HepG2 (cell line): ENCODE measurements around the gene P4HA1. TPM values are rescaled to one million over a fixed set of nuclear protein-coding genes. Genes with fewer than 3 reads are reported as not detected.

ENCODE experiments used
- ATAC-seq: fragments of 200-7000 bp; cut with Tn5 transposase; 3 replicates; pipeline ENCODE4 v1.9.1; 2020; ENCODE audit warnings: mild to moderate bottlenecking, moderate library complexity
- BruUV-seq: library from RNA; stranded (reverse); fragments of 400-500 nt; replicated peaks from 2 replicates; lab custom pipeline; 2021; lab: Mats Ljungman, UMichigan
- CTCF ChIA-PET: fragments of 300-600 bp; formaldehyde crosslinking; extraction: SDS; loops from one replicate; lab custom pipeline; 2021; ENCODE audit warnings: low total read pairs, inconsistent platforms, low intra/inter-chr PET ratio; lab: Yijun Ruan, JAX
- POLR2A ChIA-PET: fragments of 350-600 bp; sonication (Branson Sonifier 250); formaldehyde crosslinking; loops from one replicate; lab custom pipeline; 2020; ENCODE audit warnings: antibody characterized with exemption, inconsistent platforms; lab: Yijun Ruan, JAX
- DNase-seq: peaks from one replicate; pipeline ENCODE4 v3.0.0-alpha.2; 2015; ENCODE audit warnings: low spot score
- FAIRE-seq: peaks from 3 replicates; lab custom pipeline; 2011; peaks lifted over from hg19 to GRCh38; lab: Jason Lieb, UNC
- H2AFZ ChIP-seq: one replicate; pipeline ENCODE4 v1.6.1; 2011; ENCODE audit warnings: low read length, inconsistent platforms
- H3K27ac ChIP-seq: fragments of 300-600 bp; 3 replicates; pipeline ENCODE4 v1.8.0; 2011; ENCODE audit warnings: mixed run types, mild to moderate bottlenecking, mixed read lengths, low read length, inconsistent platforms; ENCODE audit not compliant: insufficient read depth; ENCODE audit errors: extremely low read length
- H3K27me3 ChIP-seq, 2 experiments: fragments of 200-600 bp in 1 of 2; 2 replicates in 1 of 2; 3 replicates in 1 of 2; pipeline versions ENCODE4 v1.6.0 to v1.8.0; 2011; ENCODE audit warnings: low read length in 2 of 2, mild to moderate bottlenecking in 2 of 2, moderate library complexity in 2 of 2, inconsistent platforms in 1 of 2; ENCODE audit not compliant: insufficient read depth in 2 of 2, control insufficient read depth in 1 of 2
- H3K36me3 ChIP-seq, 2 experiments: fragments of 200-600 bp in 1 of 2; replicated peaks in 1 of 2; 2 replicates in 1 of 2; 3 replicates in 1 of 2; pipeline versions ENCODE4 v1.5.1 to v1.8.0; 2011; ENCODE audit warnings: low read length in 2 of 2, inconsistent platforms in 1 of 2; ENCODE audit not compliant: insufficient read depth in 2 of 2, control insufficient read depth in 1 of 2
- H3K4me1 ChIP-seq: 2 replicates; pipeline ENCODE4 v1.5.1; 2012; ENCODE audit warnings: low read length, inconsistent platforms; ENCODE audit not compliant: insufficient read depth
- H3K4me2 ChIP-seq: 2 replicates; pipeline ENCODE4 v1.6.0; 2011; ENCODE audit warnings: low read depth, low read length, inconsistent platforms
- H3K4me3 ChIP-seq, 3 experiments: fragments of 200-600 bp in 1 of 3; sonication (generic), shearing (Covaris generic) in 1 of 3; replicated peaks in 1 of 3; 2 replicates each; pipeline ENCODE4 v1.5.1; 2011 to 2016; ENCODE audit warnings: low read length in 3 of 3, inconsistent platforms in 2 of 3, low read depth in 2 of 3, mild to moderate bottlenecking in 2 of 3, control low read depth in 1 of 3, mixed read lengths in 1 of 3; ENCODE audit not compliant: insufficient read depth in 1 of 3
- H3K79me2 ChIP-seq: one replicate; pipeline ENCODE4 v1.6.1; 2011; ENCODE audit warnings: low read length, inconsistent platforms; ENCODE audit not compliant: insufficient read depth
- H3K9ac ChIP-seq: 2 replicates; pipeline ENCODE4 v1.6.0; 2011; ENCODE audit warnings: mild to moderate bottlenecking, low read depth, low read length, inconsistent platforms; ENCODE audit not compliant: insufficient read depth
- H3K9me3 ChIP-seq: 2 replicates; pipeline ENCODE4 v1.5.1; 2012; ENCODE audit warnings: mild to moderate bottlenecking, low read length
- H4K20me1 ChIP-seq: 2 replicates; pipeline ENCODE4 v1.6.0; 2011; ENCODE audit warnings: inconsistent platforms, mild to moderate bottlenecking, low read length, moderate library complexity; ENCODE audit not compliant: insufficient read depth
- E2F5 ChIP-seq: sonication (generic); formaldehyde crosslinking; conservative IDR thresholded peaks from 2 replicates; pipeline ENCODE4 v1.4.0; 2020; ENCODE audit warnings: missing genetic modification reagents
- JDP2 ChIP-seq: sonication (generic); formaldehyde crosslinking; IDR thresholded peaks from 2 replicates; pipeline ENCODE4 v1.8.1; 2022; ENCODE audit warnings: missing genetic modification reagents, borderline replicate concordance
- NAIF1 ChIP-seq: sonication (generic); formaldehyde crosslinking; IDR thresholded peaks from 2 replicates; pipeline ENCODE4 v1.5.0; 2020; ENCODE audit warnings: mild to moderate bottlenecking, missing genetic modification reagents, borderline replicate concordance
- NFE2 ChIP-seq: sonication (generic); formaldehyde crosslinking; IDR thresholded peaks from 2 replicates; pipeline ENCODE4 v1.4.0; 2020; ENCODE audit warnings: missing genetic modification reagents
- SMAD3 ChIP-seq: sonication (generic); formaldehyde crosslinking; IDR thresholded peaks from 2 replicates; pipeline ENCODE4 v1.4.0; 2020; ENCODE audit warnings: missing genetic modification reagents
- SRY ChIP-seq: sonication (generic); formaldehyde crosslinking; IDR thresholded peaks from 2 replicates; pipeline ENCODE4 v1.8.0; 2022; ENCODE audit warnings: mild to moderate bottlenecking, missing genetic modification reagents
- TBX2 ChIP-seq: sonication (generic); formaldehyde crosslinking; IDR thresholded peaks from 2 replicates; pipeline ENCODE4 v1.5.0; 2020; ENCODE audit warnings: missing genetic modification reagents, mild to moderate bottlenecking, borderline replicate concordance
- TFE3 ChIP-seq: IDR thresholded peaks from 2 replicates; pipeline ENCODE4 v1.6.1; 2016
- ZNF101 ChIP-seq: sonication (generic); formaldehyde crosslinking; IDR thresholded peaks from 2 replicates; pipeline ENCODE4 v1.4.0; 2020; ENCODE audit warnings: mild to moderate bottlenecking, low read depth, missing genetic modification reagents, borderline replicate concordance
- WGBS: methylation state at CpG from one replicate; pipeline ENCODE4 v1.1.6; 2017; ENCODE audit warnings: low lambda C conversion rate; 5-methylcytosine and 5-hydroxymethylcytosine counted together
- in situ Hi-C: cut with HindIII; loops from 2 replicates; pipeline ENCODE4 v1.10.0; 2017; ENCODE audit warnings: low pct_unique_long_range_greater_than_20kb; ENCODE audit not compliant: extremely low pct_ligation_motif_present
- intact Hi-C: fragments of 100-400 bp; cut with micrococcal nuclease; formaldehyde crosslinking; loops from one replicate; pipeline ENCODE4 v1.10.0; 2022; ENCODE audit not compliant: unreplicated experiment
- polyA plus RNA-seq, 8 experiments: library from polyadenylated mRNA; depleted of rRNA in 3 of 8; stranded (reverse) in 7 of 8; unstranded in 1 of 8; fragments of >200 nt; fragmentation: Illumina TruSeq in 4 of 8; extraction: Trizol in 4 of 8; gene quantifications; 2 replicates each; pipeline versions ENCODE4 v1.2.1 to v1.2.3, GENCODE V29; 2011 to 2016; ENCODE audit warnings: low read depth in 4 of 8, missing spikeins in 1 of 8, mixed read lengths in 1 of 8; ENCODE audit not compliant: insufficient read depth in 1 of 8
- total RNA-seq, 5 experiments: library from RNA; depleted of rRNA; stranded (reverse); fragments of >200 nt; fragmentation: Illumina TruSeq; extraction: Trizol; gene quantifications; 2 replicates each; pipeline ENCODE4 v1.2.3, GENCODE V29; 2016; ENCODE audit warnings: low read depth in 1 of 5

P4HA1 gene
- total and polyA plus RNA-seq, 2 of the 13 experiments (the other 11 are each of a cell fraction or from before 2014, with no cell fraction given): 63.1 to 196 TPM

- Histone ChIP-seq H3K4me2 (no peak overlapping the region), H2AFZ (no peak overlapping the region), H4K20me1 (peaks cover 65% of the 10 kb centered on the region), H3K4me1 (peaks cover 2% of the 10 kb centered on the region; the same call in 1 of the 2 replicates), H3K4me3 (no peak overlapping the region), H3K79me2 (peaks cover 61% of the 10 kb centered on the region), H3K9ac (no peak overlapping the region), H3K36me3 (peaks cover 5 to 44% of the 10 kb centered on the region in 2 experiments; a peak in 3 of 5 replicates), H3K27ac (no peak overlapping the region), H3K27me3 (no peaks in the 10 kb centered on the region), H3K9me3 (no peaks in the 10 kb centered on the region)
- ChIA-PET CTCF (no interaction called here), POLR2A (no interaction called here)
- DNase-seq (no peak), FAIRE-seq (no peak), ATAC-seq (no peak)
- BruUV-seq: no TSS peak
- intact Hi-C loops (no loop called here), in situ Hi-C loops (no loop called here)
- 89% methylated on average over 6 of the region's 6 CpGs for WGBS
- TF ChIP-seq E2F5 (CRISPR knock-in tag) (no peak), SMAD3 (CRISPR knock-in tag) (no peak), NFE2 (CRISPR knock-in tag) (no peak), TBX2 (CRISPR knock-in tag) (no peak), NAIF1 (CRISPR knock-in tag) (no peak), JDP2 (CRISPR knock-in tag) (no peak), ZNF101 (CRISPR knock-in tag) (no peak), SRY (no peak), TFE3 (no peak)
These were observed 20.1 kb downstream of the P4HA1 start for GRCh38 chr10:73076360-73077183.
